Peyer's patch (tissue), 4 donors: ENCODE data around the gene BCL2L14. TPM values are rescaled to one million over a fixed set of nuclear protein-coding genes. Genes with fewer than 3 reads are reported as not detected.
"Not testable (repeated sequence)": the region's sequence is repeated elsewhere in the genome, so short reads cannot be mapped to it uniquely, and the experiment has no call there.

Experiments
- DNase-seq, 3 donors: peaks; one replicate each; pipeline ENCODE4 v3.0.0-alpha.2; 2017 to 2019
- H3K27ac ChIP-seq, 4 donors: fragments of 200-600 bp; sonication (generic); one replicate each; pipeline ENCODE4 v1.5.1; 2016 to 2019
- H3K27me3 ChIP-seq, 2 donors: fragments of 200-600 bp; sonication (generic); one replicate each; pipeline ENCODE4 v1.5.1; 2019
- H3K36me3 ChIP-seq, 3 donors: fragments of 200-600 bp; sonication (generic); one replicate each; pipeline ENCODE4 v1.5.1; 2016 to 2019
- H3K4me1 ChIP-seq, 4 donors: fragments of 200-600 bp; sonication (generic); one replicate each; pipeline ENCODE4 v1.5.1; 2016 to 2019
- H3K4me3 ChIP-seq, 4 donors: fragments of 200-600 bp; sonication (generic); 1 replicate in 3 of 4; 2 replicates in 1 of 4; pipeline ENCODE4 v1.5.1; 2016 to 2019; ENCODE audit warnings: mild to moderate bottlenecking in 1 of 4
- H3K9me3 ChIP-seq, 4 donors: fragments of 200-600 bp; sonication (generic); one replicate each; pipeline ENCODE4 v1.5.1; 2016 to 2019; ENCODE audit warnings: mild to moderate bottlenecking in 1 of 4
- POLR2A ChIP-seq, 2 donors: fragments of 450-650 bp; IDR thresholded peaks; one replicate each; pipeline ENCODE4 v1.5.1; 2017; ENCODE audit warnings: antibody characterized with exemption in 2 of 2, mild to moderate bottlenecking in 2 of 2, moderate library complexity in 2 of 2
- total RNA-seq, 4 donors: library from RNA; depleted of rRNA; stranded (reverse); fragments of >200 nt; gene quantifications; one replicate each; pipeline ENCODE4 v1.1.0, GENCODE V29; 2016
- TF ChIP-seq, protein P1 (sequence below), 6 experiments: fragments of 450-650 bp in 4 of 6; fragments of 200-600 bp in 2 of 6; sonication (generic) in 1 of 6; IDR thresholded peaks; one replicate each; pipeline ENCODE4 v1.5.1; 2017 to 2019; ENCODE audit warnings: antibody characterized with exemption in 6 of 6, mild to moderate bottlenecking in 3 of 6, moderate library complexity in 1 of 6

The BCL2L14 gene
- total RNA-seq, 4 donors from 2014 or later: 69.3 to 101 (median 87.7) TPM

DNA sequence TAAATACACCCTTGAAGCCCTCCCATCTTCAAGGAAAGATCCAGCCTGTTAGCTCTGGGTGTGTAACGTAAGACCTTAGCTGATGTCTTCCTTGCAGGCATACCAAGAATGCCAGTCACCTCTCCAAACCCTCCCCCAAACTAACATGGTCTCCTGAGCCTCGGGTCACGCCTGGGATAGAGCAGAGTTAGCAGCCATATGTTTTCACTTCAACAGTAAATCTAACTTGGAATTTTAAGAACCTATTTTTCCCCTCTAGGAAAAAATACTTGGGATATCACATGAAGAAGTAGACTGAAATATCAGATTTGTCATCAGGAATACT is 27.9 kb downstream of the BCL2L14 start:
- Histone ChIP-seq H3K4me1 (no peaks in the 10 kb centered on the region), H3K27me3 (no peaks in the 10 kb centered on the region), H3K9me3 (no peaks in the 10 kb centered on the region), H3K4me3 (no peak overlapping the region), H3K36me3 (peaks cover 0 to 42% (median 0%) of the 10 kb centered on the region in 3 donors), H3K27ac (no peak overlapping the region)
- no peak for DNase-seq
- no peak for TF ChIP-seq POLR2A (IDR thresholded peaks at IDR 0.05)
- TF ChIP-seq, protein P1, sequence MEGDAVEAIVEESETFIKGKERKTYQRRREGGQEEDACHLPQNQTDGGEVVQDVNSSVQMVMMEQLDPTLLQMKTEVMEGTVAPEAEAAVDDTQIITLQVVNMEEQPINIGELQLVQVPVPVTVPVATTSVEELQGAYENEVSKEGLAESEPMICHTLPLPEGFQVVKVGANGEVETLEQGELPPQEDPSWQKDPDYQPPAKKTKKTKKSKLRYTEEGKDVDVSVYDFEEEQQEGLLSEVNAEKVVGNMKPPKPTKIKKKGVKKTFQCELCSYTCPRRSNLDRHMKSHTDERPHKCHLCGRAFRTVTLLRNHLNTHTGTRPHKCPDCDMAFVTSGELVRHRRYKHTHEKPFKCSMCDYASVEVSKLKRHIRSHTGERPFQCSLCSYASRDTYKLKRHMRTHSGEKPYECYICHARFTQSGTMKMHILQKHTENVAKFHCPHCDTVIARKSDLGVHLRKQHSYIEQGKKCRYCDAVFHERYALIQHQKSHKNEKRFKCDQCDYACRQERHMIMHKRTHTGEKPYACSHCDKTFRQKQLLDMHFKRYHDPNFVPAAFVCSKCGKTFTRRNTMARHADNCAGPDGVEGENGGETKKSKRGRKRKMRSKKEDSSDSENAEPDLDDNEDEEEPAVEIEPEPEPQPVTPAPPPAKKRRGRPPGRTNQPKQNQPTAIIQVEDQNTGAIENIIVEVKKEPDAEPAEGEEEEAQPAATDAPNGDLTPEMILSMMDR (IDR thresholded peaks at IDR 0.05): no peak

DNA sequence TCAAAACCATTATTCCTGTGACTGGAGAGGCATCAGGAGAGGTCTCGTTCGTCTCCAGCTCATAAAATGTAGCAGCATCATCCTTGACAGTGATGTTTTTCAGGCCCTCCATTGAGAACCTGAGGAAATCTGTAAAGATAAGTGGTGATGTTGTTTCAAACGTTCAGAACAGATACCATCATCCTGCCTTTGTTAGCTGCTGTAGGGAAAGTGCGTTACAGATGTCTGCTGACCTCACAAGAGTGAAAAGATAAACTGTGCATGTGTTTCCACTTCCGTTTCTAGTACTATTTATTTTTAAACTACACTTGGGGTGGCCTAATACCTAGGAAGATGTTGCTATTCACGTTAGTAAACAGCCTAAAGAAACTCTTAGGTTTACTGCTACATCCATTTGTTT is 28.4 kb downstream of the BCL2L14 start:
- DNase-seq: no peak
- Histone ChIP-seq H3K27ac (no peak overlapping the region), H3K4me1 (no peaks in the 10 kb centered on the region), H3K36me3 (peaks cover 0 to 42% (median 0%) of the 10 kb centered on the region in 3 donors), H3K9me3 (no peaks in the 10 kb centered on the region), H3K27me3 (no peaks in the 10 kb centered on the region), H3K4me3 (no peak overlapping the region)
- no peak for TF ChIP-seq POLR2A (IDR thresholded peaks at IDR 0.05)
- TF ChIP-seq, protein P1 (IDR thresholded peaks at IDR 0.05): no peak

DNA sequence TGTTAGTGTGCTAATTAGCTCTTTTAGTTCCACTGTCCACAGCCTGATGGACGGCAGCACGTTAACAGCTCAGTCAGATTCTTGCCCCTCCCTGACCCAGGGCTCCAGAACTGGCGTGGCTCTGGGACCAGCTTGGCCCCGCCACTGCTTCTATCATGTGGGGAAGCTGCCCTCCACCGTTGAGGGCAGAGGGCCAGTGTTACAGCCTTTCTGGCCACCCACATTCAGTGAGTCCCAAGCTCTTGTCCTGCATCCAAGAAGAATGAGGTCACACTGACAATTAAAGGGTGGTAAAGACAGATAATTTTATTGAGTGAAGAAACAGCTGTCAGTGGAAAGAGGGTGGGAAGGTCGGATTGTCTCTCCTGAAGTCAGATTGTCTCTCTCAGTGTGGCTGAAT is 36.9 kb downstream of the BCL2L14 start:
- Histone ChIP-seq H3K27me3 (no peaks in the 10 kb centered on the region), H3K4me1 (no peaks in the 10 kb centered on the region), H3K9me3 (peaks cover 0 to 17% (median 0%) of the 10 kb centered on the region in 4 donors), H3K4me3 (no peak overlapping the region), H3K36me3 (peaks cover 0 to 4% (median 0%) of the 10 kb centered on the region in 3 donors), H3K27ac (no peak overlapping the region)
- no peak for TF ChIP-seq POLR2A (IDR thresholded peaks at IDR 0.05)
- TF ChIP-seq, protein P1 (IDR thresholded peaks at IDR 0.05): no peak
- no peak for DNase-seq

DNA sequence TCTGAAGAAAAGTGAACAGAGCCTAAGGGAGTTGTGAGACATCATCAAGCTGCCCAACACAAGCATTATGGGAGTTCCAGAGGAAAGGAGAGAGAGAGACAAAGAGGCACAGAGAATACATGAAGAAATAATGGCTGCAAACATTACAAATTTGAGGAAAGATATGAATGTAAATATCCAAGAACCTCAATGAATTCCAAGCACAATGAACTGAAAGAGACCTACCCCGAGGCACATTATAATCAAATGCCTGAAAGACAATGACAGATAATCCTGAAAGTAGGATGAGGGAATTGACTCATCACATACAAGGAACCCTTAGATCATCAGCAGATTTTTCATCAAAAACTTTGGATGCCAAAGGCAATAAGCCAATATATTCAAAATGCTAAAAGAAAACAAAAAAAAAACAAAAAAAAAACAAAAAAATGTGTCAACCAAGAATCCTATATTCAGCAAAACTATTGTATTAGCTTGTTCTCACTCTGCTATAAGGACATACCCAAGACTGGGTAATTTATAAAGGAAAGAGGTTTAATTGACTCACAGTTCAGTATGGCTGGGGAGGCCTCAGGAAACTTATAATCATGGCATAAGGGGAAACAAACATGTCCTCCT is 37.8 kb downstream of the BCL2L14 start:
- Histone ChIP-seq H3K9me3 (peaks cover 0 to 17% (median 0%) of the 10 kb centered on the region in 4 donors), H3K27ac (no peak overlapping the region), H3K4me1 (no peaks in the 10 kb centered on the region), H3K27me3 (no peaks in the 10 kb centered on the region), H3K36me3 (peaks cover 0 to 2% (median 0%) of the 10 kb centered on the region in 3 donors), H3K4me3 (no peak overlapping the region)
- TF ChIP-seq, protein P1 (IDR thresholded peaks at IDR 0.05): no peak
- TF ChIP-seq POLR2A (IDR thresholded peaks at IDR 0.05): no peak
- DNase-seq: no peak

DNA sequence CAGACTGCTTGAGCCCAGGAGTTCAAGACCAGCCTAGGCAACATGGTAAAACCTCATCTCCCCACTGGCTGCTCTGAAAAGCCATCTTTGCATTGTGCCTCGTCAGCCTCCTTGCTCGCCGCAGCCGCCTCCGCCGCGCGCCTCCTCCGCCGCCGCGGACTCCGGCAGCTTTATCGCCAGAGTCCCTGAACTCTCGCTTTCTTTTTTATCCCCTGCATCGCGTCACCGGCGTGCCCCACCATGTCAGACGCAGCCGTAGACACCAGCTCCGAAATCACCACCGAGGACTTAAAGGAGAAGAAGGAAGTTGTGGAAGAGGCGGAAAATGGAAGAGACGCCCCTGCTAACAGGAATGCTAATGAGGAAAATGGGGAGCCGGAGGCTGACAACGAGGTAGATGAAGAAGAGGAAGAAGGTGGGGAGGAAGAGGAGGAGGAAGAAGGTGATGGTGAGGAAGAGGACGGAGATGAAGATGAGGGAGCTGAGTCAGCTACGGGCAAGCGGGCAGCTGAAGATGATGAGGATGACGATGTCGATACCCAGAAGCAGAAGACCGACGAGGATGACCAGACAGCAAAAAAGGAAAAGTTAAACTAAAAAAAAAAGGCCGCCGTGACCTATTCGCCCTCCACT is 40.3 kb downstream of the BCL2L14 start:
- peaks cover 0 to 17% (median 0%) of the 10 kb centered on the region in 4 donors for H3K9me3 ChIP-seq
- not testable (repeated sequence) for H3K4me1 ChIP-seq, H3K27ac ChIP-seq, DNase-seq, H3K27me3 ChIP-seq, H3K36me3 ChIP-seq, H3K4me3 ChIP-seq

DNA sequence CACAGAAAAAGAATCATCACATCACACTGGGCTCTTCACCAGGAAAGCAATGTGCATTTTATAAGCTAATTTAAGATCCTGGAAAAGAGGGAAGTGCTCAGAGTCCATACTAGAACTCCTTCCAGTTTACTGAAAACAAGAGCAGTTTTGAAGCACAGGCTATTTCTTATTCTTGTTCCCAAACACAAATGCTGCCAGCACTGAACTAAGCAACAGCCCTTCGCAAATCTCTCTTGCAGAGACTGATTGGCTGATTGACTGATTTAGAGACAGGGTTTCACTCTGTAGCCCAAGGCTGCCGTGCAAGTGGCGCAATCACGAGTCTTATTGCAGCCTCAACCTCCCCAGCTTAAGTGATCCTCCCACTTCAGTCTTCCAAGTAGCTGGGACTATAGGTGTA is 44.8 kb downstream of the BCL2L14 start:
- Histone ChIP-seq H3K27me3 (no peaks in the 10 kb centered on the region), H3K27ac (no peak overlapping the region), H3K4me3 (no peak overlapping the region), H3K36me3 (peaks cover 0 to 11% (median 0%) of the 10 kb centered on the region in 3 donors), H3K9me3 (no peaks in the 10 kb centered on the region), H3K4me1 (no peaks in the 10 kb centered on the region)
- DNase-seq: no peak
- TF ChIP-seq, protein P1 (IDR thresholded peaks at IDR 0.05): no peak
- TF ChIP-seq POLR2A (IDR thresholded peaks at IDR 0.05): no peak
